Astrocyte (in vitro differentiated cells and primary cell): ENCODE results near the gene MARVELD1. TPM values are rescaled to one million over a fixed set of nuclear protein-coding genes. Genes with fewer than 3 reads are reported as not detected.

ENCODE experiments used
- DNase-seq: peaks from one replicate; pipeline ENCODE4 v3.0.0-alpha.2; 2010; ENCODE audit warnings: low read depth
- FAIRE-seq: peaks from 2 replicates; lab custom pipeline; 2011; peaks lifted over from hg19 to GRCh38; lab: Jason Lieb, UNC
- H2AFZ ChIP-seq: 2 replicates; pipeline ENCODE4 v1.6.0; 2012; ENCODE audit warnings: low read depth, low read length, inconsistent platforms
- H3K27ac ChIP-seq: 2 replicates; pipeline ENCODE4 v1.5.1; 2011; ENCODE audit warnings: low read depth, low read length, inconsistent platforms
- H3K27me3 ChIP-seq: 2 replicates; pipeline ENCODE4 v1.6.0; 2011; ENCODE audit warnings: low read length, inconsistent platforms; ENCODE audit not compliant: insufficient read depth
- H3K36me3 ChIP-seq: 2 replicates; pipeline ENCODE4 v1.5.1; 2011; ENCODE audit warnings: low read length, inconsistent platforms; ENCODE audit not compliant: insufficient read depth
- H3K4me1 ChIP-seq: 2 replicates; pipeline ENCODE4 v1.5.1; 2011; ENCODE audit warnings: low read length, inconsistent platforms; ENCODE audit not compliant: insufficient read depth
- H3K4me2 ChIP-seq: 2 replicates; pipeline ENCODE4 v1.6.0; 2012; ENCODE audit warnings: low read length, inconsistent platforms
- H3K4me3 ChIP-seq: 2 replicates; pipeline ENCODE4 v1.5.1; 2011; ENCODE audit warnings: low read depth, mild to moderate bottlenecking, low read length, inconsistent platforms; ENCODE audit not compliant: insufficient read depth
- H3K79me2 ChIP-seq: 2 replicates; pipeline ENCODE4 v1.6.0; 2012; ENCODE audit warnings: mild to moderate bottlenecking, low read length, inconsistent platforms; ENCODE audit not compliant: insufficient read depth
- H3K9ac ChIP-seq: 2 replicates; pipeline ENCODE4 v1.6.0; 2012; ENCODE audit warnings: mild to moderate bottlenecking, low read length, inconsistent platforms
- H3K9me3 ChIP-seq: 2 replicates; pipeline ENCODE4 v1.5.1; 2012; ENCODE audit warnings: low read depth, mild to moderate bottlenecking, low read length, inconsistent platforms; ENCODE audit not compliant: insufficient read depth
- H4K20me1 ChIP-seq: 2 replicates; pipeline ENCODE4 v1.6.0; 2012; ENCODE audit warnings: low read length, inconsistent platforms; ENCODE audit not compliant: insufficient read depth
- H3K27ac Mint-ChIP-seq: one replicate; pipeline ENCODE4 v1.8.0; 2021; ENCODE audit warnings: mild to moderate bottlenecking, mixed read lengths; ENCODE audit not compliant: unreplicated experiment
- H3K27me3 Mint-ChIP-seq: one replicate; pipeline ENCODE4 v1.8.0; 2021; ENCODE audit warnings: low read depth, mixed read lengths; ENCODE audit not compliant: unreplicated experiment
- H3K36me3 Mint-ChIP-seq: one replicate; pipeline ENCODE4 v1.8.0; 2021; ENCODE audit warnings: low read depth, mixed read lengths; ENCODE audit not compliant: unreplicated experiment
- H3K4me1 Mint-ChIP-seq: one replicate; pipeline ENCODE4 v1.8.0; 2021; ENCODE audit warnings: low read depth, mixed read lengths; ENCODE audit not compliant: unreplicated experiment
- H3K4me3 Mint-ChIP-seq: one replicate; pipeline ENCODE4 v1.8.0; 2021; ENCODE audit warnings: mild to moderate bottlenecking, moderate library complexity, mixed read lengths; ENCODE audit not compliant: unreplicated experiment
- H3K9me3 Mint-ChIP-seq: one replicate; pipeline ENCODE4 v1.8.0; 2021; ENCODE audit warnings: mild to moderate bottlenecking, mixed read lengths; ENCODE audit not compliant: unreplicated experiment
- CTCF ChIP-seq: IDR thresholded peaks from 2 replicates; pipeline ENCODE4 v1.5.1; 2011; ENCODE audit warnings: low read depth, mild to moderate bottlenecking, inconsistent platforms, low read length, moderate library complexity; ENCODE audit not compliant: insufficient read depth
- EZH2 ChIP-seq: IDR thresholded peaks from 2 replicates; pipeline ENCODE4 v1.6.1; 2012; ENCODE audit warnings: mild to moderate bottlenecking, low read length, inconsistent platforms; ENCODE audit not compliant: insufficient read depth
- total RNA-seq: library from RNA; stranded (reverse); gene quantifications from 2 replicates; pipeline ENCODE4 v1.2.1, GENCODE V29; 2021

The MARVELD1 gene
- total RNA-seq, 1 donor from 2014 or later: 69.7 TPM

- Mint-ChIP-seq H3K27ac (no peak overlapping the region), H3K27me3 (peaks cover 14% of the 10 kb centered on the region), H3K9me3 (no peaks in the 10 kb centered on the region), H3K4me1 (peaks cover 6% of the 10 kb centered on the region), H3K36me3 (no peaks in the 10 kb centered on the region), H3K4me3 (no peak overlapping the region)
- Histone ChIP-seq H3K79me2 (no peaks in the 10 kb centered on the region), H3K4me1 (no peaks in the 10 kb centered on the region), H4K20me1 (no peaks in the 10 kb centered on the region), H3K4me3 (no peak overlapping the region), H2AFZ (no peak overlapping the region), H3K27me3 (peaks cover 3% of the 10 kb centered on the region), H3K27ac (no peak overlapping the region), H3K9ac (no peak overlapping the region), H3K4me2 (no peak overlapping the region), H3K9me3 (no peaks in the 10 kb centered on the region), H3K36me3 (no peaks in the 10 kb centered on the region)
- no peak for FAIRE-seq
- no peak for DNase-seq
- TF ChIP-seq CTCF: no peak
- no peak for TF ChIP-seq EZH2
Observed at GRCh38 chr10:97703398-97704067, 10.0 kb upstream of the MARVELD1 start.

DNA sequence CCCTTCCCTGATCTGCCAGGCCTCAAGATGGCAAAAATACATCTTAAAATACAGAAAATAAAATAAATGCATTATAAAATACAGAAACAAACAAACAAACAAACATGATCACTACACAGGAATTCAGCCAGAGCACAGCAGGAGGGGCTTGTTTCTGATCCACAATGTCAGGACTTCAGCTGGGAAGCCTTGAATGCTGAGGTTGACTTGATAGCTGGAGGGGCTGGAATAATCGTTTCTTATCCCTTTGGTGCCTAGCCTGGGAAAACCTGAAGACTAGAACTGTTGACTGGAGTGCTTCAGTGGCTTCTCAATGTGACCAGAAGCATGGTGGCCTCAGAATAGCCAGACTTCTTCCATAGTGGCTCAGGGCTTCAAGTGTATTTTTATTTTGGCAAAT lies 9.2 kb upstream of the MARVELD1 start:
- H3K4me3 ChIP-seq: no peak overlapping the region
- FAIRE-seq (no peak), DNase-seq (no peak)
- H3K9me3 ChIP-seq: no peaks in the 10 kb centered on the region
- Mint-ChIP-seq H3K9me3 (peaks cover 1% of the 10 kb centered on the region), H3K4me3 (no peak overlapping the region), H3K36me3 (no peaks in the 10 kb centered on the region), H3K4me1 (peaks cover 10% of the 10 kb centered on the region), H3K27me3 (peaks cover 14% of the 10 kb centered on the region), H3K27ac (no peak overlapping the region)
- H2AFZ ChIP-seq: no peak overlapping the region
- H3K36me3 ChIP-seq: no peaks in the 10 kb centered on the region
- H3K79me2 ChIP-seq: no peaks in the 10 kb centered on the region
- H4K20me1 ChIP-seq: no peaks in the 10 kb centered on the region
- H3K27ac ChIP-seq: no peak overlapping the region
- peaks cover 5% of the 10 kb centered on the region for H3K4me1 ChIP-seq
- TF ChIP-seq EZH2 (no peak), CTCF (no peak)
- H3K4me2 ChIP-seq: no peak overlapping the region
- H3K27me3 ChIP-seq: peaks cover 3% of the 10 kb centered on the region
- H3K9ac ChIP-seq: no peak overlapping the region

GRCh38 chr10:97705006-97705670 lies 8.4 kb upstream of the MARVELD1 start:
- DNase-seq: no peak
- TF ChIP-seq EZH2 (no peak), CTCF (no peak)

More at GRCh38 chr10:97705006-97705670, 8.4 kb upstream of the MARVELD1 start:
- Mint-ChIP-seq H3K4me1 (peaks cover 13% of the 10 kb centered on the region), H3K27ac (no peak overlapping the region), H3K27me3 (peaks cover 14% of the 10 kb centered on the region), H3K36me3 (no peaks in the 10 kb centered on the region), H3K9me3 (peaks cover 1% of the 10 kb centered on the region), H3K4me3 (no peak overlapping the region)
- Histone ChIP-seq H3K4me2 (no peak overlapping the region), H3K4me1 (peaks cover 10% of the 10 kb centered on the region), H3K79me2 (no peaks in the 10 kb centered on the region), H3K27ac (no peak overlapping the region), H2AFZ (no peak overlapping the region), H3K4me3 (no peak overlapping the region), H3K36me3 (no peaks in the 10 kb centered on the region), H3K9ac (no peak overlapping the region), H3K27me3 (peaks cover 3% of the 10 kb centered on the region), H3K9me3 (no peaks in the 10 kb centered on the region), H4K20me1 (no peaks in the 10 kb centered on the region)
- FAIRE-seq: no peak
